Glutamatergic neuron (in vitro differentiated cells): ENCODE measurements around the gene E2F3. TPM values are rescaled to one million over a fixed set of nuclear protein-coding genes. Genes with fewer than 3 reads are reported as not detected.

Source experiments
- DNase-seq: peaks from one replicate; pipeline ENCODE4 v3.0.0; 2022
- H3K27ac Mint-ChIP-seq: one replicate; pipeline ENCODE4 v1.8.0; 2020; ENCODE audit warnings: mild to moderate bottlenecking, mixed read lengths, inconsistent platforms; ENCODE audit not compliant: unreplicated experiment
- H3K27me3 Mint-ChIP-seq: one replicate; pipeline ENCODE4 v1.8.0; 2020; ENCODE audit warnings: mild to moderate bottlenecking, moderate library complexity, mixed read lengths, inconsistent platforms; ENCODE audit not compliant: unreplicated experiment
- H3K36me3 Mint-ChIP-seq: one replicate; pipeline ENCODE4 v1.8.0; 2020; ENCODE audit warnings: mild to moderate bottlenecking, mixed read lengths, inconsistent platforms; ENCODE audit not compliant: unreplicated experiment
- H3K4me1 Mint-ChIP-seq: one replicate; pipeline ENCODE4 v1.8.0; 2020; ENCODE audit warnings: mild to moderate bottlenecking, low read depth, mixed read lengths, inconsistent platforms; ENCODE audit not compliant: unreplicated experiment
- H3K4me3 Mint-ChIP-seq: one replicate; pipeline ENCODE4 v1.8.0; 2020; ENCODE audit warnings: mild to moderate bottlenecking, mixed read lengths, inconsistent platforms; ENCODE audit not compliant: unreplicated experiment
- H3K9me3 Mint-ChIP-seq: one replicate; pipeline ENCODE4 v1.8.0; 2020; ENCODE audit warnings: mild to moderate bottlenecking, moderate library complexity, mixed read lengths, inconsistent platforms; ENCODE audit not compliant: unreplicated experiment
- CTCF ChIP-seq: fragments of 200-600 bp; sonication (generic); IDR thresholded peaks from one replicate; pipeline ENCODE4 v1.5.0; 2021; ENCODE audit not compliant: partially characterized antibody, unreplicated experiment
- long read RNA-seq: library from polyadenylated mRNA; unstranded; transcript quantifications from one replicate; pipeline ENCODE4 v2.0.0, GENCODE V29; 2020; ENCODE audit not compliant: unreplicated experiment
- total RNA-seq: library from RNA; stranded (reverse); fragmentation: NEBNext Ultra II Directional; extraction: Animal tissue kit (Norgen Biotek cat#: 25700); gene quantifications from one replicate; pipeline ENCODE4 v1.2.1, GENCODE V29; 2021; ENCODE audit not compliant: unreplicated experiment

E2F3 gene
- 10.1 TPM for total RNA-seq
- long read RNA-seq, result 0 reads

GRCh38 chr6:20401205-20402091 lies at the start of gene E2F3:
TSS of gene E2F3 (plus strand) at chr6:20401879. CDS start at chr6:20402233, 354 bp downstream.
- H3K4me3 Mint-ChIP-seq, result peak within 1 kb of the TSS; percentile 88
- H3K9me3 Mint-ChIP-seq, result peaks cover 5% of the 10 kb centered on the region
- no peaks in the 10 kb centered on the region for H3K4me1 Mint-ChIP-seq
- peaks cover 5% of the 10 kb centered on the region for H3K27me3 Mint-ChIP-seq
- peak within 1 kb of the TSS; percentile 68 for H3K27ac Mint-ChIP-seq
- no peaks in the 10 kb centered on the region for H3K36me3 Mint-ChIP-seq
- peak; percentile 98 for DNase-seq
- TF ChIP-seq CTCF, result no peak

GRCh38 chr6:20352346-20352745 lies 49.3 kb upstream of the E2F3 start:
- no peak for TF ChIP-seq CTCF
- Mint-ChIP-seq H3K27ac (no peak overlapping the region), H3K4me1 (no peaks in the 10 kb centered on the region), H3K4me3 (no peak overlapping the region), H3K9me3 (peaks cover 2% of the 10 kb centered on the region), H3K27me3 (no peaks in the 10 kb centered on the region), H3K36me3 (no peaks in the 10 kb centered on the region)
- no peak for DNase-seq

GRCh38 chr6:20353134-20353533 lies 48.5 kb upstream of the E2F3 start:
- Mint-ChIP-seq H3K27ac (no peak overlapping the region), H3K27me3 (no peaks in the 10 kb centered on the region), H3K36me3 (no peaks in the 10 kb centered on the region), H3K4me1 (no peaks in the 10 kb centered on the region), H3K9me3 (peaks cover 2% of the 10 kb centered on the region), H3K4me3 (no peak overlapping the region)
- TF ChIP-seq CTCF, result no peak
- DNase-seq, result no peak

- H3K4me3 Mint-ChIP-seq, result no peak overlapping the region
- H3K27me3 Mint-ChIP-seq, result no peaks in the 10 kb centered on the region
- no peaks in the 10 kb centered on the region for H3K4me1 Mint-ChIP-seq
- DNase-seq, result no peak
- H3K36me3 Mint-ChIP-seq, result no peaks in the 10 kb centered on the region
- peaks cover 2% of the 10 kb centered on the region for H3K9me3 Mint-ChIP-seq
- TF ChIP-seq CTCF, result no peak
- H3K27ac Mint-ChIP-seq, result no peak overlapping the region
Measured at GRCh38 chr6:20354366-20354765, 47.3 kb upstream of the E2F3 start.

- TF ChIP-seq CTCF, result no peak
- DNase-seq, result no peak
- no peaks in the 10 kb centered on the region for H3K27me3 Mint-ChIP-seq
- H3K4me1 Mint-ChIP-seq, result no peaks in the 10 kb centered on the region
- no peak overlapping the region for H3K27ac Mint-ChIP-seq
- peaks cover 1% of the 10 kb centered on the region for H3K9me3 Mint-ChIP-seq
- no peak overlapping the region for H3K4me3 Mint-ChIP-seq
- H3K36me3 Mint-ChIP-seq, result no peaks in the 10 kb centered on the region
Measured at GRCh38 chr6:20360471-20361119, 41.1 kb upstream of the E2F3 start.
